Measurements from ENCODE around the gene TMEM238. TPM values are rescaled to one million over a fixed set of nuclear protein-coding genes. Genes with fewer than 3 reads are reported as not detected.

The TMEM238 gene
- total RNA-seq, 1 donor from 2014 or later = 20.8 TPM

- DNase-seq (ENCODE audit: low spot score) = no peak
These were observed 6.5 kb downstream of the TMEM238 start for GRCh38 chr19:55377356-55378131.

- DNase-seq (ENCODE audit: low spot score) = no peak
These were observed 7.7 kb downstream of the TMEM238 start, which contains the start of gene TMEM190 for GRCh38 chr19:55376241-55376933. TSS of gene TMEM190 (plus strand) at chr19:55376826. CDS start at chr19:55376854, 28 bp downstream.

- DNase-seq (ENCODE audit: low spot score) = no peak
These were observed 9.9 kb downstream of the TMEM238 start for GRCh38 chr19:55373993-55374757.

- DNase-seq (ENCODE audit: low spot score) = no peak
These were observed 10.6 kb downstream of the TMEM238 start for GRCh38 chr19:55373306-55373992.

- no peak for DNase-seq (ENCODE audit: low spot score)
These were observed 11.6 kb downstream of the TMEM238 start for GRCh38 chr19:55372316-55373081.

- no peak for DNase-seq (ENCODE audit: low spot score)
These were observed 13.6 kb downstream of the TMEM238 start, which contains the start of gene IL11 for GRCh38 chr19:55370305-55370988. TSS of gene IL11 (minus strand) at chr19:55370463. CDS start at chr19:55370310, 153 bp downstream.

GRCh38 chr19:55369653-55370304 is 14.3 kb downstream of the TMEM238 start:
- no peak for DNase-seq (ENCODE audit: low spot score)

- no peak for DNase-seq (ENCODE audit: low spot score)
These were observed 15.2 kb downstream of the TMEM238 start for GRCh38 chr19:55368701-55369563.

- DNase-seq (ENCODE audit: low spot score) = no peak
These were observed 16.0 kb downstream of the TMEM238 start for GRCh38 chr19:55368106-55368505.

- DNase-seq (ENCODE audit: low spot score) = no peak
These were observed 17.3 kb downstream of the TMEM238 start for GRCh38 chr19:55366790-55367189.

GRCh38 chr19:55365964-55366363 is 18.1 kb downstream of the TMEM238 start:
- DNase-seq (ENCODE audit: low spot score) = no peak

GRCh38 chr19:55365245-55365644 is 18.8 kb downstream of the TMEM238 start:
- DNase-seq (ENCODE audit: low spot score) = no peak

GRCh38 chr19:55362990-55363716 is 20.9 kb downstream of the TMEM238 start, which contains the start of gene GARIN5B:
TSS of gene GARIN5B (minus strand) at chr19:55363260. CDS start at chr19:55363066, 194 bp downstream.
- no peak for DNase-seq (ENCODE audit: low spot score)

- DNase-seq (ENCODE audit: low spot score) = no peak
These were observed 21.7 kb downstream of the TMEM238 start for GRCh38 chr19:55362174-55362989.

GRCh38 chr19:55360902-55361301 is 23.2 kb downstream of the TMEM238 start:
- DNase-seq (ENCODE audit: low spot score) = no peak

- no peak for DNase-seq (ENCODE audit: low spot score)
These were observed 24.9 kb downstream of the TMEM238 start for GRCh38 chr19:55358943-55359908.

All from ureter (tissue), 1 donor.